ENCODE measurements around the gene FLT3LG. TPM values are rescaled to one million over a fixed set of nuclear protein-coding genes. Genes with fewer than 3 reads are reported as not detected.

FLT3LG gene
- total and polyA plus RNA-seq, 9 of the 15 experiments (the other 6 are each of a cell fraction or from before 2014, with no cell fraction given), result 0.31 to 6.4 (median 1.1) TPM

DNA sequence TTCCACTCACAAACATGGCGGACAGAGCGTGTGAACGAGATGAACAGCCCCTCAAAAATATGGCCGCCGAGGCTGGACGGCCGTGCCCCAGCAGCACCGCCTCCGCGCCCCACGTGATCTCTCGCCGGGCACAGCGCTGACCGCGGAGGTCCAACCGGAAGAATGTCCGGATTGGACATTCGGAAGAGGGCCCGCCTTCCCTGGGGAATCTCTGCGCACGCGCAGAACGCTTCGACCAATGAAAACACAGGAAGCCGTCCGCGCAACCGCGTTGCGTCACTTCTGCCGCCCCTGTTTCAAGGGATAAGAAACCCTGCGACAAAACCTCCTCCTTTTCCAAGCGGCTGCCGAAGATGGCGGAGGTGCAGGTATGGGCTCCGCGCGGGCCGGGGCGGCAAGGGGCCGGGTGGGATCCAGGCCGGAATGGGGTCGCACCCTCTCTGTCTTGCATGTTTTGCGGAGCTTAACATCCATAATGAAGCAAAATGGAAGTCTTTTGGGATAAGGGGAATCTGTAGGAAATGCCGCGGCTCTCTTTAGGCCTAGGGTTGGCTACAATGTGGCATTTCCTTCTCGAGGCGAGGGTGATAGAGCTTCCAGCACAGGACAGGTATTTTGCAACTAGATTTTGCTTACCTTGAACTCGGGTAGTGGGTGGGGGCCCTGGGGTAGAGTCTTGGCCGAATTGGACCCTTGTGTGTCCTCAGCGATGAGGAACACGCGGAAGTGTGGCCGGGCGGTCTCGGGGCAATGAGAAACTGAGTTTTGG is 13.4 kb downstream of the FLT3LG start, which contains the start of gene RPL13A (continued):
- TF ChIP-seq TAF9B (IDR thresholded peaks at IDR 0.05; ENCODE audit: partially characterized antibody) (peak; percentile 98), LEF1 (IDR thresholded peaks at IDR 0.05) (no peak), NFYB (IDR thresholded peaks at IDR 0.05; ENCODE audit: extremely low read depth, insufficient read length) (peak; percentile 34), PHF21A (IDR thresholded peaks at IDR 0.05; ENCODE audit: borderline replicate concordance, low read depth) (no peak), JUND (IDR thresholded peaks at IDR 0.05; ENCODE audit: borderline replicate concordance, low read depth, low read length) (peak; percentile 86), JUND (tag; IDR thresholded peaks at IDR 0.05; ENCODE audit: borderline replicate concordance, low read depth, low read length) (peak; percentile 69; the same call in 1 of the 3 replicates), HMG20A (CRISPR knock-in tag; conservative IDR thresholded peaks at IDR 0.05) (peak; percentile 47; the same call in 1 of the 2 replicates), XRCC5 (IDR thresholded peaks at IDR 0.05; ENCODE audit: low read depth, low read length) (peak; percentile 65), NR2C2 (CRISPR knock-in tag; IDR thresholded peaks at IDR 0.05) (no peak), NR2C2 (tag; IDR thresholded peaks at IDR 0.05) (peak; percentile 83), NFIC (IDR thresholded peaks at IDR 0.05) (peak; percentile 51; the same call in 1 of the 2 replicates), TAF7 (tag; IDR thresholded peaks at IDR 0.05) (peak; percentile 98), BHLHE40 (IDR thresholded peaks at IDR 0.05; ENCODE audit: low read length) (peak; percentile 67), CTBP1 (IDR thresholded peaks at IDR 0.05; ENCODE audit: borderline replicate concordance) (peak; percentile 27; the same call in 1 of the 2 replicates), PHF20 (IDR thresholded peaks at IDR 0.05; ENCODE audit: partially characterized antibody) (peak; percentile 57), SRF (CRISPR knock-in tag; IDR thresholded peaks at IDR 0.05) (peak in 1 of 2 experiments; percentile 67; a peak in 1 of 4 replicates), GTF2A2 (tag; IDR thresholded peaks at IDR 0.05) (peak; percentile 63; the same call in 1 of the 2 replicates), ILF3 (IDR thresholded peaks at IDR 0.05; ENCODE audit: borderline replicate concordance) (no peak)
- TF ChIP-seq, protein P1, sequence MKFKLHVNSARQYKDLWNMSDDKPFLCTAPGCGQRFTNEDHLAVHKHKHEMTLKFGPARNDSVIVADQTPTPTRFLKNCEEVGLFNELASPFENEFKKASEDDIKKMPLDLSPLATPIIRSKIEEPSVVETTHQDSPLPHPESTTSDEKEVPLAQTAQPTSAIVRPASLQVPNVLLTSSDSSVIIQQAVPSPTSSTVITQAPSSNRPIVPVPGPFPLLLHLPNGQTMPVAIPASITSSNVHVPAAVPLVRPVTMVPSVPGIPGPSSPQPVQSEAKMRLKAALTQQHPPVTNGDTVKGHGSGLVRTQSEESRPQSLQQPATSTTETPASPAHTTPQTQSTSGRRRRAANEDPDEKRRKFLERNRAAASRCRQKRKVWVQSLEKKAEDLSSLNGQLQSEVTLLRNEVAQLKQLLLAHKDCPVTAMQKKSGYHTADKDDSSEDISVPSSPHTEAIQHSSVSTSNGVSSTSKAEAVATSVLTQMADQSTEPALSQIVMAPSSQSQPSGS (CRISPR knock-in tag; IDR thresholded peaks at IDR 0.05), result no peak
- TF ChIP-seq, protein P2, sequence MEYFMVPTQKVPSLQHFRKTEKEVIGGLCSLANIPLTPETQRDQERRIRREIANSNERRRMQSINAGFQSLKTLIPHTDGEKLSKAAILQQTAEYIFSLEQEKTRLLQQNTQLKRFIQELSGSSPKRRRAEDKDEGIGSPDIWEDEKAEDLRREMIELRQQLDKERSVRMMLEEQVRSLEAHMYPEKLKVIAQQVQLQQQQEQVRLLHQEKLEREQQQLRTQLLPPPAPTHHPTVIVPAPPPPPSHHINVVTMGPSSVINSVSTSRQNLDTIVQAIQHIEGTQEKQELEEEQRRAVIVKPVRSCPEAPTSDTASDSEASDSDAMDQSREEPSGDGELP (CRISPR knock-in tag; IDR thresholded peaks at IDR 0.05; ENCODE audit: borderline replicate concordance), result peak; percentile 83; the same call in 1 of the 2 replicates
- TF ChIP-seq, protein P3, sequence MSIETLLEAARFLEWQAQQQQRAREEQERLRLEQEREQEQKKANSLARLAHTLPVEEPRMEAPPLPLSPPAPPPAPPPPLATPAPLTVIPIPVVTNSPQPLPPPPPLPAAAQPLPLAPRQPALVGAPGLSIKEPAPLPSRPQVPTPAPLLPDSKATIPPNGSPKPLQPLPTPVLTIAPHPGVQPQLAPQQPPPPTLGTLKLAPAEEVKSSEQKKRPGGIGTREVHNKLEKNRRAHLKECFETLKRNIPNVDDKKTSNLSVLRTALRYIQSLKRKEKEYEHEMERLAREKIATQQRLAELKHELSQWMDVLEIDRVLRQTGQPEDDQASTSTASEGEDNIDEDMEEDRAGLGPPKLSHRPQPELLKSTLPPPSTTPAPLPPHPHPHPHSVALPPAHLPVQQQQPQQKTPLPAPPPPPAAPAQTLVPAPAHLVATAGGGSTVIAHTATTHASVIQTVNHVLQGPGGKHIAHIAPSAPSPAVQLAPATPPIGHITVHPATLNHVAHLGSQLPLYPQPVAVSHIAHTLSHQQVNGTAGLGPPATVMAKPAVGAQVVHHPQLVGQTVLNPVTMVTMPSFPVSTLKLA (conservative IDR thresholded peaks at IDR 0.05), result peak; percentile 88 to 89
- TF ChIP-seq, protein P4, sequence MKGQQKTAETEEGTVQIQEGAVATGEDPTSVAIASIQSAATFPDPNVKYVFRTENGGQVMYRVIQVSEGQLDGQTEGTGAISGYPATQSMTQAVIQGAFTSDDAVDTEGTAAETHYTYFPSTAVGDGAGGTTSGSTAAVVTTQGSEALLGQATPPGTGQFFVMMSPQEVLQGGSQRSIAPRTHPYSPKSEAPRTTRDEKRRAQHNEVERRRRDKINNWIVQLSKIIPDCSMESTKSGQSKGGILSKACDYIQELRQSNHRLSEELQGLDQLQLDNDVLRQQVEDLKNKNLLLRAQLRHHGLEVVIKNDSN (CRISPR knock-in tag; IDR thresholded peaks at IDR 0.05), result peak; percentile 100
